A549 (cell line): ENCODE measurements around the gene KDM6A.

ENCODE experiments used
- CBX8 ChIP-seq: fragments of 200-600 bp; sonication (generic); IDR thresholded peaks from 2 replicates; pipeline ENCODE4 v1.6.1; 2016
- CEBPB ChIP-seq, 2 experiments: fragments of >200 bp in 1 of 2; sonication (Bioruptor Twin) in 1 of 2; formaldehyde crosslinking in 1 of 2; IDR thresholded peaks; 2 replicates each; pipeline ENCODE4 v1.6.1; 2012 to 2016
- EP300 ChIP-seq, 2 experiments: fragments of >200 bp; sonication (Bioruptor Twin); formaldehyde crosslinking; IDR thresholded peaks; 2 replicates in 1 of 2; 3 replicates in 1 of 2; pipeline ENCODE4 v1.6.1; 2016 to 2017
- MYC ChIP-seq: IDR thresholded peaks from 2 replicates; pipeline ENCODE4 v1.6.1; 2012; ENCODE audit warnings: mild to moderate bottlenecking, inconsistent platforms, low read length, improper control_type of control experiment, borderline replicate concordance
- NFE2L2 ChIP-seq: fragments of 150-350 bp; conservative IDR thresholded peaks from 2 replicates; pipeline ENCODE4 v1.6.1; 2014; ENCODE audit warnings: low read length
- PHF8 ChIP-seq: fragments of 200-600 bp; sonication (generic); IDR thresholded peaks from 2 replicates; pipeline ENCODE4 v1.6.1; 2016; ENCODE audit warnings: low read depth, mild to moderate bottlenecking, antibody characterized with exemption, moderate library complexity, borderline replicate concordance
- RNF2 ChIP-seq: fragments of 200-600 bp; sonication (generic); IDR thresholded peaks from 2 replicates; pipeline ENCODE4 v1.6.1; 2016; ENCODE audit warnings: low read depth, mild to moderate bottlenecking, antibody characterized with exemption, moderate library complexity, borderline replicate concordance
- SMC3 ChIP-seq: fragments of >200 bp; sonication (Bioruptor Twin); formaldehyde crosslinking; IDR thresholded peaks from 3 replicates; pipeline ENCODE4 v1.6.1; 2018; ENCODE audit warnings: inconsistent platforms
- TF ChIP-seq, protein P1 (sequence below): IDR thresholded peaks from 2 replicates; pipeline ENCODE4 v1.6.1; 2012
- TF ChIP-seq, protein P2 (sequence below): fragments of >200 bp; sonication (Bioruptor Twin); formaldehyde crosslinking; IDR thresholded peaks from 3 replicates; pipeline ENCODE4 v1.5.1; 2016
- TF ChIP-seq, protein P3 (sequence below): IDR thresholded peaks from 2 replicates; pipeline ENCODE4 v1.6.1; 2012

DNA sequence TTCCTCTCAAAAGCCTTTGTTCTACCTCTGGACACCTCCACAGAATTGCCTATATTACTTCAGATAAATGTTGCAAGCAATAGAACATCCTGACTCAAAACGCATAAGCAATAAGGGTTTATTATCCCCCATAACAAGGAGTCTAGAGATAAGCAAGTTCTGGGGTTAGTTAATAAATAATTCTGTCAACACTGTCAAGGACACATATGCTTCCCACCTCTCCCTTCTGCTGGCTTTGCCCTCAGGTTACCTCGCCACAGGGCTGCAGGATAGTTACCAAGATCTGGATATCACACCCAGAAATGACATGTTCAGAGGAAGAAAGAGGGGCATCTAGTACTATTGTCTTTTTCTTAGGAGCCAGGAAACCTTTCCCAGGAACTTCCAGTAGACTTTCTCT is 43.2 kb upstream of the KDM6A start:
- TF ChIP-seq, protein P1, sequence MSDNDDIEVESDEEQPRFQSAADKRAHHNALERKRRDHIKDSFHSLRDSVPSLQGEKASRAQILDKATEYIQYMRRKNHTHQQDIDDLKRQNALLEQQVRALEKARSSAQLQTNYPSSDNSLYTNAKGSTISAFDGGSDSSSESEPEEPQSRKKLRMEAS, result no peak
- TF ChIP-seq, protein P2, sequence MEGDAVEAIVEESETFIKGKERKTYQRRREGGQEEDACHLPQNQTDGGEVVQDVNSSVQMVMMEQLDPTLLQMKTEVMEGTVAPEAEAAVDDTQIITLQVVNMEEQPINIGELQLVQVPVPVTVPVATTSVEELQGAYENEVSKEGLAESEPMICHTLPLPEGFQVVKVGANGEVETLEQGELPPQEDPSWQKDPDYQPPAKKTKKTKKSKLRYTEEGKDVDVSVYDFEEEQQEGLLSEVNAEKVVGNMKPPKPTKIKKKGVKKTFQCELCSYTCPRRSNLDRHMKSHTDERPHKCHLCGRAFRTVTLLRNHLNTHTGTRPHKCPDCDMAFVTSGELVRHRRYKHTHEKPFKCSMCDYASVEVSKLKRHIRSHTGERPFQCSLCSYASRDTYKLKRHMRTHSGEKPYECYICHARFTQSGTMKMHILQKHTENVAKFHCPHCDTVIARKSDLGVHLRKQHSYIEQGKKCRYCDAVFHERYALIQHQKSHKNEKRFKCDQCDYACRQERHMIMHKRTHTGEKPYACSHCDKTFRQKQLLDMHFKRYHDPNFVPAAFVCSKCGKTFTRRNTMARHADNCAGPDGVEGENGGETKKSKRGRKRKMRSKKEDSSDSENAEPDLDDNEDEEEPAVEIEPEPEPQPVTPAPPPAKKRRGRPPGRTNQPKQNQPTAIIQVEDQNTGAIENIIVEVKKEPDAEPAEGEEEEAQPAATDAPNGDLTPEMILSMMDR, result no peak
- TF ChIP-seq, protein P3, sequence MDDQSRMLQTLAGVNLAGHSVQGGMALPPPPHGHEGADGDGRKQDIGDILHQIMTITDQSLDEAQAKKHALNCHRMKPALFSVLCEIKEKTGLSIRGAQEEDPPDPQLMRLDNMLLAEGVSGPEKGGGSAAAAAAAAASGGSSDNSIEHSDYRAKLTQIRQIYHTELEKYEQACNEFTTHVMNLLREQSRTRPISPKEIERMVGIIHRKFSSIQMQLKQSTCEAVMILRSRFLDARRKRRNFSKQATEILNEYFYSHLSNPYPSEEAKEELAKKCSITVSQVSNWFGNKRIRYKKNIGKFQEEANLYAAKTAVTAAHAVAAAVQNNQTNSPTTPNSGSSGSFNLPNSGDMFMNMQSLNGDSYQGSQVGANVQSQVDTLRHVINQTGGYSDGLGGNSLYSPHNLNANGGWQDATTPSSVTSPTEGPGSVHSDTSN, result no peak
- no peak for TF ChIP-seq EP300 (IDR thresholded peaks at IDR 0.05)
- no peak for TF ChIP-seq MYC
- TF ChIP-seq SMC3, result no peak
- no peak for TF ChIP-seq PHF8
- no peak for TF ChIP-seq RNF2
- no peak for TF ChIP-seq CBX8
- no peak for TF ChIP-seq NFE2L2
- no peak for TF ChIP-seq CEBPB (IDR thresholded peaks at IDR 0.05)
